ENCODE measurements around the gene ZDHHC16.

DNA sequence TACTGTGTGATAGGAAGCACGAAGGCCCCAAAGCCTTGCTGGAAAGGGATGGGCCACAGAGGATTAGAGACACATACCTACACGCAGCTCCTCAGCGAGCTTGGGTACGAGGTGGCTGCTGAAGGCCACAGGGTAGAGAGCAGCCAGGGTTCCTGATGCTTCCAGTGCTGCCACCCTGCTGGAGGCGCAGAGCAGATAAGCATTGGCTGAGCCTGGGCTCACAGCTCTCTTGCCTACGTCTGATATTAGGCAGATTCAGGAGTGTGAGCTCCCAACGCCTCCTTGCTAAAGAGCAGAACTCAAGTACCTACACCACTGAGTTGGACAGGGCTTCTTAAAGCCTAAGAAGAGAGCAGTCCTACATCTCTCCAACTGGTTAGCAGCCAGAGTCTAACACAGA is 20.0 kb downstream of the ZDHHC16 start:
- TF ChIP-seq POLR2AphosphoS5 (IDR thresholded peaks at IDR 0.05; ENCODE audit: low read depth, low read length) (no peak), POU2F2 (IDR thresholded peaks at IDR 0.05; ENCODE audit: low read depth, low read length) (no peak), SPI1 (IDR thresholded peaks at IDR 0.05; ENCODE audit: low read depth, low read length) (no peak), TAF1 (IDR thresholded peaks at IDR 0.05; ENCODE audit: low read depth, low read length) (no peak), POLR2A (IDR thresholded peaks at IDR 0.05; ENCODE audit: low read depth, low read length) (no peak)
